RWPE1 (cell line): ENCODE measurements around the gene POLE.

Source experiments
- CTCF ChIA-PET: fragments of 350-600 bp; sonication (Branson Sonifier 250); formaldehyde crosslinking; extraction: SDS; loops from one replicate; lab custom pipeline; 2021; lab: Yijun Ruan, JAX
- POLR2A ChIA-PET: fragments of 400-600 bp; formaldehyde crosslinking; extraction: SDS; loops from one replicate; lab custom pipeline; 2020; ENCODE audit warnings: antibody characterized with exemption; ENCODE audit not compliant: low non-redundant PET; lab: Yijun Ruan, JAX
- DNase-seq: peaks from one replicate; pipeline ENCODE4 v3.0.0; 2012; ENCODE audit warnings: low spot score
- H3K27ac ChIP-seq: fragments of 450-650 bp; 2 replicates; pipeline ENCODE4 v1.5.1; 2017
- TF ChIP-seq, protein P1 (sequence below): fragments of 450-650 bp; conservative IDR thresholded peaks from 2 replicates; pipeline ENCODE4 v1.5.1; 2017; ENCODE audit warnings: low read depth, mild to moderate bottlenecking

Gene POLE

DNA sequence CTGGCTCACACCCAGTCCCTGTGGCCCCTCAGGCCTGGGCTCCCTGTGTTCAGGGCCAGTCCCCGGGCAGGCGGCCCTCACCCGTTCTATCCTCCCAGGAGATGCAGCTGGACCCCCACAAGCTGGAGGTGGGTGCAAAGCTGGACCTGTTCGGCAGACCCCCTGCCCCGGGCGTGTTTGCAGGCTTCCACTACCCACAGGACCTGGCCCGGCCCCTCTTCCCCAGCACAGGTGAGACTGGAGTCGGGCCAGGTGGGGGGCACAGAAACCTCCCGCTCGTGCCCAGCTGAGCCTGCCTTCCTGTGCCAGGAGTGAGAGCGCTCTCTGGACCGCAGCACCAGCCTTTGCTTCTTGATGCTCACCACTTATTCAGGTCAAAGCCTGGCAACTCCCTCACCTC lies 110.4 kb downstream of the POLE start:
- ChIA-PET POLR2A (no interaction called here), CTCF (no interaction called here)
- no peak for DNase-seq
- H3K27ac ChIP-seq, result 0 out of 2 replicates have a peak overlapping the region, but pooled peaks have one; percentile 5
- TF ChIP-seq, protein P1, sequence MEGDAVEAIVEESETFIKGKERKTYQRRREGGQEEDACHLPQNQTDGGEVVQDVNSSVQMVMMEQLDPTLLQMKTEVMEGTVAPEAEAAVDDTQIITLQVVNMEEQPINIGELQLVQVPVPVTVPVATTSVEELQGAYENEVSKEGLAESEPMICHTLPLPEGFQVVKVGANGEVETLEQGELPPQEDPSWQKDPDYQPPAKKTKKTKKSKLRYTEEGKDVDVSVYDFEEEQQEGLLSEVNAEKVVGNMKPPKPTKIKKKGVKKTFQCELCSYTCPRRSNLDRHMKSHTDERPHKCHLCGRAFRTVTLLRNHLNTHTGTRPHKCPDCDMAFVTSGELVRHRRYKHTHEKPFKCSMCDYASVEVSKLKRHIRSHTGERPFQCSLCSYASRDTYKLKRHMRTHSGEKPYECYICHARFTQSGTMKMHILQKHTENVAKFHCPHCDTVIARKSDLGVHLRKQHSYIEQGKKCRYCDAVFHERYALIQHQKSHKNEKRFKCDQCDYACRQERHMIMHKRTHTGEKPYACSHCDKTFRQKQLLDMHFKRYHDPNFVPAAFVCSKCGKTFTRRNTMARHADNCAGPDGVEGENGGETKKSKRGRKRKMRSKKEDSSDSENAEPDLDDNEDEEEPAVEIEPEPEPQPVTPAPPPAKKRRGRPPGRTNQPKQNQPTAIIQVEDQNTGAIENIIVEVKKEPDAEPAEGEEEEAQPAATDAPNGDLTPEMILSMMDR, result no peak

DNA sequence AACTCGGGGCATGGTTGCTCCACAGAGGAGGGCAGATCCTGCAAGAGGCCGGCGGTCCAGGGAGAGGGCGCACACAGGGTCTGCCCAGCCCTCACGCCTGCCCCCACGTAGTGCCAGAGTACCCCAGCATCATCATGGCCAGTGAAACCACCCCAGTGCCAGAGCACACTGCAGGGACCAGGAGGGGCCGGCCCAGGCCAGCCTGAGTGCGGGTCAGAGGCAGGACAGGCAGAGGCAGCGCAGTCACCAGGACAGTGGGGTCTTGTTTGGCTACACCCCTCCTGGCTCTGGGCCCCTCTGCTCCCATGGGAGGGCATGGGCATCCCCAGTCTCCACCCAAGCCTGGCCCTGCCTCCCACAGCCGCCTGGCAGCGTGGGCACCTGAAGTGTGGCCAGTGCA lies 111.5 kb downstream of the POLE start:
- 0 out of 2 replicates have a peak overlapping the region, but pooled peaks have one; percentile 25 for H3K27ac ChIP-seq
- no peak for DNase-seq
- CTCF ChIA-PET, result no interaction called here
- TF ChIP-seq, protein P1, result no peak
- POLR2A ChIA-PET, result no interaction called here

DNA sequence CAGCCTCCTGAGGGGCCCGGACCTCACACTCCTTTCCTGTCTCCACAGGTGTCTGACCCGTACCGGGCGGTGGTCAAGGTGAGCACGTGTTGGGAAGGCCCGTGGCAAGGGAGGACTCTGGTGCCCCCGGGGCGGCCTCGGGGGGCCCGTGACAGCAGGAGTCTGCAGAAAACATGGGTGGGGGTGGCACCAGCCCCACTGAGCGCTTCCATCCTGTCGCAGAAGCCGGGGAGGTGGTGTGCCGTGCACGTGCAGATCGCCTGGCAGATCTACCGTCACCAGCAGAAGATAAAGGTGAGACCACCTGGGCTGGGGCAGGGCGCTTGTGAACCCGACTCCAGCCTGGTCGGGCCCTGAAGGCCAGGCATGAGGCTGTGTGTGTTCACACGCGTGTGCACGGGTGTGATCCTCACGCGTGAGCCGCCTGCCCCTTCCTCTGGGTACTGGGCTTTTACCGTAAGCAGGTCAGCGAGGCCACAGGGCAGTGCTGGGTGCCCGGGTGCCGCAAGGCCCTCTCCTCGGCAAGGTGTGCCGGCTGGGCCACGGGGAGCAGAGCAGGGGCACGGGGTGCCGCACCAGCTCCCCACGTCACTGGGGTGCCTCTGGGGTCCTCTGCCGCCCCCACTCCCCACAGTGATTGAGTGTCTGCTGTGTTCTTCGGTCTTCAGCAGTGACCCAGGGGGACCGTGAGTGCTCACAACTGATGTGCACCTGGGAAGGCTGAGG lies 112.7 kb downstream of the POLE start:
- CTCF ChIA-PET, result no interaction called here
- H3K27ac ChIP-seq, result no peak overlapping the region
- no peak for DNase-seq
- TF ChIP-seq, protein P1, result no peak
- POLR2A ChIA-PET, result no interaction called here
